Prostate gland (tissue), 2 donors: ENCODE data around the gene DTX1. TPM values are rescaled to one million over a fixed set of nuclear protein-coding genes. Genes with fewer than 3 reads are reported as not detected.

Experiments used
- DNase-seq: peaks from one replicate; pipeline ENCODE4 v3.0.0-alpha.2; 2019; ENCODE audit warnings: low spot score
- H3K27ac ChIP-seq, 2 donors: fragments of 200-600 bp; sonication (generic); 2 replicates each; pipeline ENCODE4 v1.5.1; 2017 to 2019
- H3K27me3 ChIP-seq: fragments of 200-600 bp; sonication (generic); replicated peaks from 2 replicates; pipeline ENCODE4 v1.5.1; 2019; ENCODE audit not compliant: insufficient read depth
- H3K36me3 ChIP-seq, 2 donors: fragments of 200-600 bp; sonication (generic); 1 replicate in 1 of 2; 2 replicates in 1 of 2; pipeline versions ENCODE4 v1.5.1 to v1.8.1; 2017 to 2019
- H3K4me1 ChIP-seq: fragments of 200-600 bp; sonication (generic); replicated peaks from 2 replicates; pipeline ENCODE4 v1.5.1; 2019
- H3K4me3 ChIP-seq, 2 donors: fragments of 200-600 bp; sonication (generic); 2 replicates each; pipeline ENCODE4 v1.5.1; 2017 to 2019
- H3K9me3 ChIP-seq: fragments of 200-600 bp; sonication (generic); 2 replicates; pipeline ENCODE4 v1.5.1; 2017
- POLR2A ChIP-seq: fragments of 450-650 bp; IDR thresholded peaks from one replicate; pipeline ENCODE4 v1.6.1; 2016; ENCODE audit warnings: antibody characterized with exemption, mild to moderate bottlenecking
- POLR2AphosphoS5 ChIP-seq: sonication (generic); formaldehyde crosslinking; IDR thresholded peaks from one replicate; pipeline ENCODE4 v1.6.1; 2017; ENCODE audit warnings: antibody characterized with exemption
- WGBS: methylation state at CpG from one replicate; pipeline ENCODE4 v1.1.5; 2018; 5-methylcytosine and 5-hydroxymethylcytosine counted together
- intact Hi-C: fragments of 100-400 bp; cut with DNase I; formaldehyde crosslinking; loops from one replicate; pipeline ENCODE4 v1.14.2; 2022
- total RNA-seq, 2 donors: library from RNA; depleted of rRNA; stranded (reverse); fragments of >200 nt; gene quantifications; one replicate each; pipeline ENCODE4 v1.1.0, GENCODE V29; 2016
- TF ChIP-seq, protein P1 (sequence below), 4 experiments: fragments of 200-600 bp in 2 of 4; fragments of 450-650 bp in 2 of 4; sonication (generic) in 2 of 4; IDR thresholded peaks; 1 replicate in 3 of 4; 2 replicates in 1 of 4; pipeline ENCODE4 v1.5.1; 2016 to 2019; ENCODE audit warnings: antibody characterized with exemption in 4 of 4, mild to moderate bottlenecking in 2 of 4, moderate library complexity in 2 of 4

Gene DTX1
- total RNA-seq, 2 donors from 2014 or later, result 2.6 to 21.2 TPM

DNA sequence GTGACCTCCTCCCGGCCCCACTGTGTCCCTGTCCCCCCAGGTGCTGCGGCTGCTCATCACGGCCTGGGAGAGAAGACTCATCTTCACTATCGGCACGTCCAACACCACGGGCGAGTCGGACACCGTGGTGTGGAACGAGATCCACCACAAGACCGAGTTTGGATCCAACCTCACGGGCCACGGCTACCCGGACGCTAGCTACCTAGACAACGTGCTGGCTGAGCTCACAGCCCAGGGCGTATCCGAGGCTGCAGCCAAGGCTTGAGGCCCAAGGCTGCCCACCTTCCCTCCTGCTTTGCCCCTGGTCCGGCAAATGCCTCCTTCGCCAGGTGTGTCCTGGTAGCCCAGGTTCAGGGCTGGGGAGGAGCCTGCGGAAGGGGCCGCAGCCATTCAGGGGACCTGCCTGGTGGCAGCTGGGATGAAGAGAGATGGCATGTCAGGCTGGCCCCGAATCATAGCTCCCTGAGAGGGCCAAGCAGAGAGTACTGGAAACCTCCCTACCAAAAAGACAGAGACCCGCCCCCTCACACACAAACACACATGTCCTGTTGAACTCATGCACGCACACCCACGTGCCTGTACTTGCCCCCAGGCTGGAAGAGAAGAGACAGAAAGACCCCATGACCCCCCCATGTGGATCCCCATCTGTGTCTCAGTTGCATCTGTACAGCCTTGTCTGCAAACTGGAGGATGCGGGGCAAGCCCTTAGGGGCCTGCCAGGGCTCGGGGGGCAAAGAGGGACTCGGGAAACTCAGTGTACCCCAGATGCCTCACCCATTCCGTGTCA lies 40.3 kb downstream of the DTX1 start:
- TF ChIP-seq POLR2A, result no peak
- TF ChIP-seq, protein P1, sequence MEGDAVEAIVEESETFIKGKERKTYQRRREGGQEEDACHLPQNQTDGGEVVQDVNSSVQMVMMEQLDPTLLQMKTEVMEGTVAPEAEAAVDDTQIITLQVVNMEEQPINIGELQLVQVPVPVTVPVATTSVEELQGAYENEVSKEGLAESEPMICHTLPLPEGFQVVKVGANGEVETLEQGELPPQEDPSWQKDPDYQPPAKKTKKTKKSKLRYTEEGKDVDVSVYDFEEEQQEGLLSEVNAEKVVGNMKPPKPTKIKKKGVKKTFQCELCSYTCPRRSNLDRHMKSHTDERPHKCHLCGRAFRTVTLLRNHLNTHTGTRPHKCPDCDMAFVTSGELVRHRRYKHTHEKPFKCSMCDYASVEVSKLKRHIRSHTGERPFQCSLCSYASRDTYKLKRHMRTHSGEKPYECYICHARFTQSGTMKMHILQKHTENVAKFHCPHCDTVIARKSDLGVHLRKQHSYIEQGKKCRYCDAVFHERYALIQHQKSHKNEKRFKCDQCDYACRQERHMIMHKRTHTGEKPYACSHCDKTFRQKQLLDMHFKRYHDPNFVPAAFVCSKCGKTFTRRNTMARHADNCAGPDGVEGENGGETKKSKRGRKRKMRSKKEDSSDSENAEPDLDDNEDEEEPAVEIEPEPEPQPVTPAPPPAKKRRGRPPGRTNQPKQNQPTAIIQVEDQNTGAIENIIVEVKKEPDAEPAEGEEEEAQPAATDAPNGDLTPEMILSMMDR (IDR thresholded peaks at IDR 0.05), result no peak
- no peak for TF ChIP-seq POLR2AphosphoS5
- Histone ChIP-seq H3K4me3 (no peak overlapping the region), H3K27me3 (no peaks in the 10 kb centered on the region), H3K4me1 (no peaks in the 10 kb centered on the region), H3K27ac (no peak overlapping the region), H3K9me3 (no peaks in the 10 kb centered on the region), H3K36me3 (no peaks in the 10 kb centered on the region)
- DNase-seq, result no peak
- intact Hi-C loops, result no loop called here
- WGBS, result 86% methylated on average over 26 of the region's 30 CpGs

DNA sequence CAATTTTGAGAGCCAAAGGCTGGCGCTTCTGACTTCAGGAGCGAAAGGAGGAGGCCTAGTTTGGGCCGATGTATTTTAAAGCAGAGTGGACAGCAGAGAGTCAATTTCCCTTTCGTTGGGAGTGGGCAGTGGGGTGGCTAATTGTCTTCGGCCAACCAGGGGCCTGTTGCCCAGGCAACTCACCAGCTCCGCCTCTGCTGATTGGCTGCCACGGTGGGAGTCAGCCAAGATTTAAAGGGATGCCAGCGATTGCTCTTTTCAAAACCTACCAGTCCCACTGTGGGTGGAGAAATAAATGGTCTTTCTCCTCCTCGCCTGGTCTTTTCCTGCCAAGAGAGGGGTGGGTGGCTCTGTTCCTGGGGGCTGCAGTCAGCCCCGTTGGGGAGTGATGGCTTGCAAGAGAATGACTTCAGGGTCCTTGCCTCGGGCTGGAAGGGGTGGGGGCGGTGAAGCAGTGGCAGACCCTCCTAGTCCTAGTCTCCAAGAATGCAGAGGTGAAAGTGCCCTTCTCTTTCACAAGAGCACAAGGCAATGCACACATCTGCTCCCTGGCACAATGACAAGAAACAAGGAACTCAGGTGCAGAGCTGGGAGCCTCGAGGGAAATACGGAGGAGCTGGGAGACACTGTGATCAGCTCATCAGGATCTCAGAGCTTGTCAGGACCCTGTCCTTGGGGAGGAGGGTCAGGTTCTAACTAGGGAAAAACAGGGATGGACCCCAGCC lies 41.3 kb downstream of the DTX1 start:
- Histone ChIP-seq H3K4me3 (no peak overlapping the region), H3K27me3 (no peaks in the 10 kb centered on the region), H3K36me3 (no peaks in the 10 kb centered on the region), H3K9me3 (no peaks in the 10 kb centered on the region), H3K27ac (no peak overlapping the region), H3K4me1 (no peaks in the 10 kb centered on the region)
- WGBS, result 37% methylated on average over 13 of the region's 14 CpGs
- intact Hi-C loops, result no loop called here
- no peak for DNase-seq
- TF ChIP-seq POLR2AphosphoS5 (no peak), POLR2A (no peak)
- TF ChIP-seq, protein P1 (IDR thresholded peaks at IDR 0.05), result no peak

DNA sequence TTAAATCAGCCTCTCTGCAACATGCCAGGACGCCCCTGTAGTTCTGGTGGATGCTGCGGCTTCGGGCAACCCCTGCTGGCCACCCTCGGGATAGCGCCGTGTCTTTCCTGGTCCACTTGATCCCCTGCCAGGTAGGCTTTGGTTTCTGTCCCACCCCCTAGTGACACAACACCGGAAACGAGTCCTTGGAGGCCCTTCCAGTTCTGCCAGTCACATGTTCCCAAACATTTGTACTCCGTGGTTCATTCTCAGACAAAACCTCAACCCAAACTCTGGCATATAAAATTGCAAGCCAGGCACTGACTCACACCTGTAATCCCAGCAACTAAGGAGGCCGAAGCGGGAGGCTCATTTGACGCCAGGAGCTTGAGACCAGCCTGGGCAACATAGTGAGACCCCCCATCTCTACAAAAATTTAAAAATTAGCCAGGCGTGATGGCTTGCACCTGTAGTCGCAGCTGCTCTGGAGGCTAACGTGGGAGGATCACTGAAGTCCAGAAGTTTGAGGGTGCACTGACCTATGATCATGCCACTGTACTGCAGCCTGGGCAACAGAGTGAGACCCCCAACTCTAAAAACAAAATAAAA lies 42.0 kb downstream of the DTX1 start:
- Histone ChIP-seq H3K27ac (peak overlapping the region in 1 of 2 donors; percentile 8), H3K4me3 (no peak overlapping the region), H3K9me3 (no peaks in the 10 kb centered on the region), H3K4me1 (no peaks in the 10 kb centered on the region), H3K27me3 (peaks cover under 1% of the 10 kb centered on the region), H3K36me3 (no peaks in the 10 kb centered on the region)
- intact Hi-C loops, result no loop called here
- TF ChIP-seq, protein P1 (IDR thresholded peaks at IDR 0.05), result peak in 3 of 4 experiments; percentile 85 to 92 (median 86)
- peak; percentile 93 for TF ChIP-seq POLR2AphosphoS5
- TF ChIP-seq POLR2A, result no peak
- WGBS, result 20% methylated on average over 15 of the region's 15 CpGs
- peak; percentile 88 for DNase-seq

DNA sequence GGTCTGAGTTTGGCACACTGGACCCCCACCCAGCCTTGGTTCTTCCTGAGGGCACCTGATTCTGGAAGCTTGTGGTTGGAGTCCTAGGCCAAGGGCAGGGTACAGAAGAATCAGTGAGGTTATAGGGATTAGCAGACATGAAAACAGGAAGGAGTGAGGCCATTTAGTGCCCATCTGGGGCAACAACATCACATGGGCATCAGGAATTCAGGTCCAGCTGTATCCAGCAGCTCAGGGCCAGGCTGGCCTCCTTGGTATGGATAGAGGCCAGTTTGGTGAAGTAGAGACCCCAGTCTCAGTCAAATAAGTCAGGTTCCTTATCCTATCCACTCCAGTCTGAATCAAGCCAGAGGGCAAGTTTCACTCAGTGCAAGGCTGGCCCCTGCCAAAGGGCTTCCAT lies 42.8 kb downstream of the DTX1 start:
- intact Hi-C loops, result no loop called here
- H3K27me3 ChIP-seq, result peaks cover 6% of the 10 kb centered on the region
- no peaks in the 10 kb centered on the region for H3K9me3 ChIP-seq
- H3K4me3 ChIP-seq, result no peak overlapping the region
- no peaks in the 10 kb centered on the region for H3K4me1 ChIP-seq
- H3K36me3 ChIP-seq, result no peaks in the 10 kb centered on the region
- no peak overlapping the region for H3K27ac ChIP-seq
- TF ChIP-seq POLR2A (no peak), POLR2AphosphoS5 (no peak)
- TF ChIP-seq, protein P1 (IDR thresholded peaks at IDR 0.05), result no peak
- no peak for DNase-seq
